HG03457 (cell line): ENCODE measurements around the gene RNF212.

Source experiments
- ATAC-seq: cut with Tn5 transposase; IDR thresholded peaks from one replicate; pipeline ENCODE4 v1.9.1; 2021; ENCODE audit warnings: moderate number of reproducible peaks; ENCODE audit not compliant: unreplicated experiment

RNF212 gene

DNA sequence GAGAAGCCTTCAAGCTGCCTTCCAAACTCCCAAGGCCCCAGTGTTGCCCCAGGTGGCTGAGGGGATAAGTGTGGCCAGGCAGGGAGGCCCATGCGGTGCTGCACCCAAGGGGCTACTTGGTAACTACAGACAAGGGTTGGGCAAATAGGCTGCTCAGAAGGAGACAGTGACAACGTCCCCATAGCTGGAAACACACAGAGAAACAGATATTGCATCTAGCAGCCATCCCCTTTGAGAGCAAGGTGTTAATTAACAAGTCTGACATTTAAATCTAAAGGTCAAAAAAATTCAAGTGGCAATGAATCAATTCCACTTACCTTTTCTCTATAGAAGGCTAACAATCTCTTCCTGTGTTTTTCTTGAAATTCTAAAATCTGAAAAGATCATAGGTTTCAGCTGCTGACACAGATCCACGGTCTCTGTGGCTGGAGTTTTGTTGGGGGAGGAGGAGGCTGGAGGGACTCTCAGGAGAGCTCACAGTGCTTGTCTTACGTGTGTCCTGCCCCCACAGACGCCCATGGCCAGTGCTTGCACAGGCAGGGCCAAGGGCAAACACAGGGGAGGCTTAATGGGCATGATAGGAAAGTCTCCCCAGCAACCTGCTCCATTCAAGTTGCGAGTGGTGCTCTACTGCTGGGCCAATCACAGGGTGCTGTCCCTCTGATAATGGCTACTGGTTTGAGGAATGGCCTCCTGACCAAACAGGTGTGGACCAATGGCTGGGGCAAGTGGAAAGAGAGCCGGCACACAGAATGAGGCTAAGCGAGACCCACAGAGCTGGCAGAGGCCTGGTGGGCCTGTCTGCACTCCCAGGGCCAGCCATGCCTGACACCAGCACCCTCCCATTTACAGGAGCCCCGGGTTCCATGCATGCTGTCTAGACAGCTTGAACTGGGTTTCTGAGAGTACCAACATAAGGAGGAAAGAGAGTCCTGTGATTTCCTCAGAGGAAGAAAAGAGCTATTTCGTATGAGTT is 22.6 kb downstream of the RNF212 start:
- no peak for ATAC-seq

- ATAC-seq, result no peak
Measured at GRCh38 chr4:1090036-1090435, 23.3 kb downstream of the RNF212 start.

- no peak for ATAC-seq
Measured at GRCh38 chr4:1087371-1087770, 26.0 kb downstream of the RNF212 start.

GRCh38 chr4:1086011-1086410 is 27.4 kb downstream of the RNF212 start:
- no peak for ATAC-seq

DNA sequence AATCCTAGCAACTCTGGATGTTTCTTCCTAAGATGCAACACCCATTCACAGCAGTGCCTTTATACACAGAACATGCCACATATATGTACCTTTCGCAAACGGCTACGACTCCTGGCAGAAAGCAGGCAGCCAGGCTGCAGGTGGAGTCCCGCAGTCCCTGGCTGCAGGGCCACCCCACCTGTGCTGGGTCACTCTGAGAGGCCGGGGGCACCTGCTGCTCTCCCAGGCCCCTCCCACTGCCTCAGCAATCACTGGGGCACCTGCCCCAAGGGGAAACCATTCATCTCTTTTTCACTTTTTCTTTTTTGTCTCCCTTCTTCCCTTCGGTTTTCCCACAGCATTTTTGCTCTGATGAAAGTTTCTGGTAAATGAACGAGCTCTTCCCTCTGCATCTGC is 28.0 kb downstream of the RNF212 start:
- no peak for ATAC-seq

- no peak for ATAC-seq
Measured at GRCh38 chr4:1084796-1085403, 28.5 kb downstream of the RNF212 start.

- ATAC-seq, result no peak
Measured at GRCh38 chr4:1084394-1084793, 29.0 kb downstream of the RNF212 start.

DNA sequence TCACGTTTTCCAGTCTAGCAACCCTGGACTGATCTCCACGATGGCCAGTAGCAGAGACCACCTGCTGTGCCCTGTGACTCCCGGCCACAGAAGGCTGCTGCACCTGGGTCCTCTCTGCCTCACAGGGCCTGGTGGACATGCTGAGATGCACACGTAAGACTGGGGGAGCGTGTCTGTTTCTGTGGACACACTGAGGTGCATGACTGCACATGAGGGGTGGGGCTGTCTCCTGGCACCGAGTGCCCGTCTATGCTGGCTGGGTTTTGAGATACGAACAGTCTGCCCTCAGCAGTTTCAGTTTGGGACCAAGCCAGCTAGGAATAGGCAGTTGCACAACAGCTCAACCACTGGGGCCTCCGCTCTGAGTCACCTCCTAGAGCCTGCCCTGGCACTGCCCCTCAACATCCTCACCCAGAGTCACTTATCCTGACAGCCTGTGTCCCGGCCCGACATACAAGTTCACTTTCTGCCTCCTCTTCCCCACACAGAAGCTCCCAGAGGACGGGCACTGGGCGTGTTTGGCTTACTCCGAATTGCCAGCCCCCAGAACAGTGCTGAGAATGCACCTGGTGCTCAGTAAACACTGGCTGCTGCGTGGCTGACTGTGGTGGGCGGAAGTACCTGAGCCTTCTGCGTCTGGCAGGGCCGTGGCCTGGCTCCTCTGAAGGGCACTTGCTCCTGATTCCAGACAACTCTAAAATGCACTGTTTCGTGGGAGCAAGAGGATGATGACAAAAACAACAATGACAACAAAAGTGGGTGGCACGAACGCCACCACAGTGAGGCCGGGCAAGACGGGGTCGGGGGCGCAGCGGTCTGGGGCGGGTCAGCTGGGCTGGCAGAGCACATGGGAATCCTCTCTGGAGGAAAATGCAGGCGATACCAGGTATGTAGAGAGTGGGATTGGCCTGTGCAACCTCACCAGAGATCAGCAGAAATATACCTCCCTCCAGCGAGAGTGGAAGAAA is 30.9 kb downstream of the RNF212 start:
- ATAC-seq, result no peak

DNA sequence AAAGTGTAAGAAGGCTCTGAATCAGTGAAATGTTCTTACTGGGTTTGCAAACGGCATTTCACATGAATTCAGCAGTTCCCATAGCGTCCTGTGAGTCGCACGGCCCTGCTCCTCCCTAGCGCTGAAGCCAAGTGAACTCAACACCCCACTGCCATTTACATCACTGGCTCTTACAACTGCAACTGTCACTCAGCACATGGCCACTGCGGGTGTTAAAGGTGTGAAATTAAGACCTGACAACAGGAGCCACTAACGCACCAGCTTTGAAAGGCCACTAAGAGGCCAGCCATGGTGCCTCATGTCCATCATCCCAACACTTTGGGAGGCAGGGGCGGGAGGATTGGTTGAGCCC is 31.7 kb downstream of the RNF212 start:
- no peak for ATAC-seq

DNA sequence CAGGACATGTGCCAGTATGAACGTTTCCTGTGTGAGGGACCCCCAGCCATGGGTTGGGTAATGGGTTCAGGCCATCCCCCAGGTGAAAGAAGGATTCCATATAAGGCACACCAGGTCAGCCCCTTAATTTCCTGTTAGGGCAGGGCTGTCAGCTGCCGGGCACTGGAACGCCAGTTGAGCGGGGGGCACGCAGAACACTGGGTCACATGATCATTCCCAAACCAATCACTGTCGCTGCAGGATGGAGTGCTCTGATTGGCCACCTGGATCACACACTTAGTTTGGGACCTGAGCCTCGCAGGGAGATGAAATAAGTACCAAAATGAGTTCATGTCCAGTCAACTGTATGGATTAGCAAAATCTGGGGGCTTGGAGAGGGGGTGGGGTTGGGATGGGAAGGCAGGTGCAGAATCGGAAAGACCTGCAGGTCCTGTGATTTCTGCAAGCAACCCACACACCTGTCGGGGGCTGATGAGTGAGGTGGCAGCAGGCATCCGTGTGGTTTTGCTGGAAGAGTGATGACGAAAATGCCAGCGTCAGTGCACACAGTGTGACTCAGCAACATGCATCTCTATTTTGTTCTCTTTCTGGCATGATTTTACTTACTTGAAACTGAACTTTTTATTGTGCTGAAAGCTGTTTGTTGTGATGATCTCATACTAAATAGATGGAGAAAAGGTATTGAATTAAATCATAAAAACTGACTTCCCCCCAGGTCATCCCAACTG is 32.2 kb downstream of the RNF212 start:
- no peak for ATAC-seq

DNA sequence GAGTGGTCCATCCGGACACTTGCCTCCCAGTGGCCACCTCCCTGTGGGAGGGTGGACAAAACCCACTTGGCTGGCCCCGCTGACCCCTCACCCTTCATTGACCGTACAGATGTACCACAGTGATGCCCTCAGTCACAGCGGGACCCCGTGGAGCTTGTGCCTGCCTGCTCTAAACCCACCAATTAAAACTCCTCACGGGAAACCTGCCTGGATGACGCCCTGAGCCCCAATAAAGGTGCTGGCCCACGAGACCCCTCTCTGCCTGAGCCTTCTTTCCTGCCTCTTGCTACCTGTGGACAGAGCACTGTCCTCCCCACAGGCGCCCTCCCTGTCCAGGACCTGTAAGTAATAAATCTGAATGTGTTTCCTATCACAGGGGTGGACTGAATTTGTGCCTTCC is 32.9 kb downstream of the RNF212 start:
- ATAC-seq, result no peak

- no peak for ATAC-seq
Measured at GRCh38 chr4:1079711-1080265, 33.6 kb downstream of the RNF212 start.

DNA sequence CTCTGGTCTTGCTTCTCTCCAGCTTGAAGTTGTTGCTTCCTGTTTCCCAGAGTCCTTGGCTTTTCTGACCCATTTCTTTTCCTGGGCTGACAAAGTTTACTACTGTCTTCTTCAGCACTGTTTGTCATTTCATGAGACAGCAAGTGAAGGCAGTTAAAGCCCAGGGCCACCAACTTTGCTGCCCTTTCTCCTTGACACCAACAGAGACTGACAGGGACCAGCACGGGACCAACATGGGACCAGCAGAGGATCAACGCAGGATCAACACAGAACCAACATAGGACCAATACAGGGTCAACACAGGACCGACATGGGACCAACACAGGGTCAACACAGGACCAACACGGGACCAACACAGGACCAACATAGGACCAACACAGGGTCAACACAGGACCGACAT is 34.9 kb downstream of the RNF212 start:
- ATAC-seq, result no peak

- no peak for ATAC-seq
Measured at GRCh38 chr4:1077711-1078477, 35.5 kb downstream of the RNF212 start.

DNA sequence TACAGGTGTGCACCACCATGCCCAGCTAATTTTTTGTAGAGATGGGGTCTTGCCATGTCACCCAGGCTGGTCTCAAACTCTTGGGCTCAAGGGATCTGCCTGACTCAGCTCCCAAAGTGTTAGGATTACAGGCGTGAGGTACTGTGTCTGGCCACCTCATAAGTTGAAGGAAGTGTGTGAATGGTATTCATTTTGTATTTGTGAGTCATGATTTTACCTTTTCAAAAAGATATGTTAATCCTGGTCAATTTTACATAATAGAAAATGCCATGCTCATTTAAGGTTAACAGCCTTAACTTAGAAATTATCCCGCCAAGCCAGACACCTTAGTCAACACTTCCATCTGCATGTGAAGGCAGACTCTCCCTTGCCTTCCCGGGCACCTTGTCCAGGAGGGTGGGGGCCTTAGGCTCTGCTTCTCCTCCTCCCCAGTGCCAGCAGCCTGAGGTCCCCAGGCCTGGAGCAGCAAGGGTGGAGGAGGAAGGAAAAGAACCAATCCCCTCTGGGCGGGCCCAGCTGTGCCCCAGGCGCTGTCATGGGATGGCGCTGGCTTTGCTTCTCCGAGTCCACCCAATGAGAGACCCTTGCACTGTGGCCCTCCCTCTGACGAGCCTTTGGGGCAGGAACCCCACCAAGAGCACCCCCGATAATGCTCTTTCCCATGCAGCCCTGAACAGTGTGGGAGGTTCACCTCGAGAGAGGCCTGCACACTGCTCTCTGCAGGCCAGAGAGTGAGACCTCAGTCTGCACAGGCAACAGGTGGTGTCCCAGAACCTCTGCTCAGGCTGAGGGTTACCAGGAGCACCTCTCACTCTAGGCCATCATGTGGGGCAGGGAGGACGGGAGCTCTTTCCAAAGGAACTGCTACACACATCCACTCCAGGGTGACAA is 37.3 kb downstream of the RNF212 start:
- no peak for ATAC-seq

DNA sequence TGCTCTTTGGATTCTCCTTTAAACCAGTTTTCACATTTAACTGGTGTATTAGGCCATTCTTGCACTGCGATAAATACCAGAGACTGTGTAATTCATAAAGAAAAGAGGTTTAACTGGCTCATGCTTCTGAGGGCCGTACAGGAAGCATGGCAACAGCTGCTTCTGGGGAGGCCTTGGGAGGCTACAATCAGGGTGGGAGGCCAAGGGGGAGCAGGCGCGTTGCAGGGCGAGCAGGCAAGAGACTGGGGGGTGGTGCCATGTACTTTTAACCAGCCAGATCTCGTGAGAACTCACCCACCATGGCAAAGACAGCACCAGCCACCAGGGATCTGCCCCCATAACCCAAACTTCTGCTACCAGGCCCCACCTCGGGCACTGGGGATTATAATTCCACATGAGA is 38.1 kb downstream of the RNF212 start:
- ATAC-seq, result no peak

GRCh38 chr4:1074077-1074476 is 39.3 kb downstream of the RNF212 start:
- no peak for ATAC-seq

- no peak for ATAC-seq
Measured at GRCh38 chr4:1072830-1073446, 40.4 kb downstream of the RNF212 start.
